ENCODE data around the gene SOX18.

DNA sequence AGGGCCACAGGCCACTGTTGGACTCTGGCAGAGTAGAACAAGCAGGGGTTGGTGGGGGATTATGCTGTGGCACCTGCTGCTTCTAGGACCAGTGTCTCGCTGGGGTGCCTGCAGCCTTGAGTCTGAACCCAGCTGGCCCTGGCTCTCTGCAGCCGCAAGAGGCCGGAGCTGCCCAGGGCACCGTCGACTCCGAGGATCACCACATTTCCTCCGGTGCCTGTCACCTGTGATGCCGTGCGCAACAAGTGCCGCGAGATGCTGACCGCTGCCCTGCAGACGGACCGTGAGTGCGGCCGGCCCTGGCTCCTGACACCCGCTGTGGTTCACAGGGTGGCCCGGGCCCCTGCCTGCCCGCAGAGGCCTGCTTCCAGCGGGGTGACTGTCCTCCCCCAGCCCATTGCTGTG lies 19.8 kb upstream of the SOX18 start:
- TF ChIP-seq, protein P1, sequence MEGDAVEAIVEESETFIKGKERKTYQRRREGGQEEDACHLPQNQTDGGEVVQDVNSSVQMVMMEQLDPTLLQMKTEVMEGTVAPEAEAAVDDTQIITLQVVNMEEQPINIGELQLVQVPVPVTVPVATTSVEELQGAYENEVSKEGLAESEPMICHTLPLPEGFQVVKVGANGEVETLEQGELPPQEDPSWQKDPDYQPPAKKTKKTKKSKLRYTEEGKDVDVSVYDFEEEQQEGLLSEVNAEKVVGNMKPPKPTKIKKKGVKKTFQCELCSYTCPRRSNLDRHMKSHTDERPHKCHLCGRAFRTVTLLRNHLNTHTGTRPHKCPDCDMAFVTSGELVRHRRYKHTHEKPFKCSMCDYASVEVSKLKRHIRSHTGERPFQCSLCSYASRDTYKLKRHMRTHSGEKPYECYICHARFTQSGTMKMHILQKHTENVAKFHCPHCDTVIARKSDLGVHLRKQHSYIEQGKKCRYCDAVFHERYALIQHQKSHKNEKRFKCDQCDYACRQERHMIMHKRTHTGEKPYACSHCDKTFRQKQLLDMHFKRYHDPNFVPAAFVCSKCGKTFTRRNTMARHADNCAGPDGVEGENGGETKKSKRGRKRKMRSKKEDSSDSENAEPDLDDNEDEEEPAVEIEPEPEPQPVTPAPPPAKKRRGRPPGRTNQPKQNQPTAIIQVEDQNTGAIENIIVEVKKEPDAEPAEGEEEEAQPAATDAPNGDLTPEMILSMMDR (IDR thresholded peaks at IDR 0.05) = no peak
- TF ChIP-seq ZFX (IDR thresholded peaks at IDR 0.05; ENCODE audit: borderline replicate concordance) = no peak

Data from 22Rv1 (cell line).